ENCODE data around the gene C5. TPM values are rescaled to one million over a fixed set of nuclear protein-coding genes. Genes with fewer than 3 reads are reported as not detected.

The C5 gene
- polyA plus RNA-seq, 1 of the 3 experiments (the other 2 are of a cell fraction) = 1.8 TPM

DNA sequence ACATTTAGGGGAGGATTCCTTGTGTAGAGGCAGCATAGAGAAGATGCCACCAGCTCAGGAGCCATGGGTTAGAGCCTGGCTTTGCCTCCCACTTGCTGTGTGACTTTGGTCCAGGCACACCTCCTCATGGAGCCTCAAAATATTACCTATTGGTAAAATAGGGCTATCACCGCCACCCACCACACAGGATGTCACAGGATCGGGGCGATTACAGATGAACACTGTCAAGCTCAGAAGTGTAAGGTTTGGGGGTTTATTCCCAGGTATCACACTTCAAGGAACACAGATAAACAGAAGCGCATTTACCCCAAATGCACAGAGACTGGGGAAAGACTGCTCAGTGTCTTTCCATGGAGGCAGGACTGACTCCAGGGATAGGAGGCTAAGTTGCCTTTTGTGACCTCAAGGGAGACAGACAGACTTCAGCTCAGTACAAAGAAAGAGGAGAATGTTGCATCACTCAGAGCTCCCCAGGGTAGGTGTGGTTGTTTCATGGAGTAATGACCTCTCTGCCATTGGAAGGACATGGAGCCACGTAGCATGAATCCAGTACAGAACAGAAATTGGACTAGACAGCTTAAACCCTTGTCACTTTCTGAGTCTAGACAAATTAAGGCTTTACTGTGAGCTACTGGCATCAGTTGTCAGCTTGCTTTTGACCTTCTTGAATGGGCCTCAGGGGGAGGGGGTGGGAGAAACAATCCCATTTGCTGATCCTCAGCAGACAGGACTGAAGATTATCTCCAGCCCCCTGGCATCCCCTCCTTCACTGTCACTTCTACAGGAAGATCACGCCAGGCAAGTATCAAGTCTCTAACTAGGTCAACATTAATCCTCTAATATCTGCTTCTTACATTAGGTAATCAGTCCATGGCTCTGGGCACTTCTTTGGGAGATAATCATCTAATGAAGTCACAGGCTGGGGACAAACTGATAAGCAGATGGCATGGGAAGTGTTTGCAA lies 130.0 kb downstream of the C5 start:
- Histone ChIP-seq H4K20me1 (ENCODE audit: insufficient read depth) (no peaks in the 10 kb centered on the region), H3K9me2 (no peaks in the 10 kb centered on the region), H3K4me1 (ENCODE audit: control insufficient read depth in 1 of 2, insufficient read depth in 2 of 2, low read depth in 1 of 2, low read length in 1 of 2) (peaks cover 25 to 70% of the 10 kb centered on the region in 2 experiments; a peak in 3 of 4 replicates), H3K27ac (ENCODE audit: low read depth in 2 of 2, low read length in 1 of 2) (peak overlapping the region in 1 of 2 experiments; percentile 92; a peak in 2 of 4 replicates), H3K4me3 (ENCODE audit: low read depth in 2 of 2, low read length in 1 of 2) (no peak overlapping the region), H3K79me2 (ENCODE audit: insufficient read depth) (no peaks in the 10 kb centered on the region), H3K36me3 (replicated peaks in 1 of 2; ENCODE audit: control insufficient read depth in 1 of 2, insufficient read depth in 2 of 2, low read length in 1 of 2) (no peaks in the 10 kb centered on the region), H3K27me3 (ENCODE audit: insufficient read depth) (no peaks in the 10 kb centered on the region), H3K9me3 (no peaks in the 10 kb centered on the region), H3F3A (replicated peaks; ENCODE audit: insufficient read depth) (peaks cover 5% of the 10 kb centered on the region), H3K9ac (no peak overlapping the region), H2AFZ (ENCODE audit: low read depth) (no peak overlapping the region), H3K4me2 (no peak overlapping the region)
- ChIA-PET CTCF (interaction anchor here (0.8 to 1.4 kb wide), 8 partner anchors 9 to 400 kb away, joined by 3 to 6 read pairs (median 3); no protein-coding TSS in a partner anchor), POLR2A (interaction anchor here (1.4 kb wide), 1 partner anchor 16 kb away, joined by 10 read pairs; no protein-coding TSS in a partner anchor)
- 89% methylated on average over 6 of the region's 6 CpGs for WGBS (ENCODE audit: low lambda C conversion rate)
- DNase-seq = peak; percentile 47
- TF ChIP-seq, protein P1, sequence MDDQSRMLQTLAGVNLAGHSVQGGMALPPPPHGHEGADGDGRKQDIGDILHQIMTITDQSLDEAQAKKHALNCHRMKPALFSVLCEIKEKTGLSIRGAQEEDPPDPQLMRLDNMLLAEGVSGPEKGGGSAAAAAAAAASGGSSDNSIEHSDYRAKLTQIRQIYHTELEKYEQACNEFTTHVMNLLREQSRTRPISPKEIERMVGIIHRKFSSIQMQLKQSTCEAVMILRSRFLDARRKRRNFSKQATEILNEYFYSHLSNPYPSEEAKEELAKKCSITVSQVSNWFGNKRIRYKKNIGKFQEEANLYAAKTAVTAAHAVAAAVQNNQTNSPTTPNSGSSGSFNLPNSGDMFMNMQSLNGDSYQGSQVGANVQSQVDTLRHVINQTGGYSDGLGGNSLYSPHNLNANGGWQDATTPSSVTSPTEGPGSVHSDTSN (IDR thresholded peaks at IDR 0.05) = 0 out of 2 replicates have a peak, but pooled peaks have one; percentile 5
- TF ChIP-seq, protein P2, sequence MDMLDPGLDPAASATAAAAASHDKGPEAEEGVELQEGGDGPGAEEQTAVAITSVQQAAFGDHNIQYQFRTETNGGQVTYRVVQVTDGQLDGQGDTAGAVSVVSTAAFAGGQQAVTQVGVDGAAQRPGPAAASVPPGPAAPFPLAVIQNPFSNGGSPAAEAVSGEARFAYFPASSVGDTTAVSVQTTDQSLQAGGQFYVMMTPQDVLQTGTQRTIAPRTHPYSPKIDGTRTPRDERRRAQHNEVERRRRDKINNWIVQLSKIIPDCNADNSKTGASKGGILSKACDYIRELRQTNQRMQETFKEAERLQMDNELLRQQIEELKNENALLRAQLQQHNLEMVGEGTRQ (IDR thresholded peaks at IDR 0.05; ENCODE audit: borderline replicate concordance, low read depth, low read length) = no peak
- TF ChIP-seq TCF12 (IDR thresholded peaks at IDR 0.05) (peak; percentile 36), YY1 (IDR thresholded peaks at IDR 0.05; ENCODE audit: low read depth) (no peak), EP300 (IDR thresholded peaks at IDR 0.05; ENCODE audit: borderline replicate concordance in 1 of 2, low read depth in 1 of 2, low read length in 1 of 2) (peak in 1 of 2 experiments; percentile 84; a peak in 2 of 4 replicates), RAD21 (IDR thresholded peaks at IDR 0.05; ENCODE audit: low read length) (no peak; the same call in 1 of the 2 replicates), SMC3 (IDR thresholded peaks at IDR 0.05; ENCODE audit: low read depth, low read length) (no peak), GABPA (IDR thresholded peaks at IDR 0.05; ENCODE audit: low read depth) (no peak), FOXJ3 (CRISPR knock-in tag; IDR thresholded peaks at IDR 0.05) (0 out of 2 replicates have a peak, but pooled peaks have one; percentile 49), RCOR1 (IDR thresholded peaks at IDR 0.05; ENCODE audit: low read length) (peak; percentile 66; the same call in 1 of the 2 replicates), GATA2 (CRISPR knock-in tag; IDR thresholded peaks at IDR 0.05) (peak; percentile 84), EZH2phosphoT487 (IDR thresholded peaks at IDR 0.05; ENCODE audit: borderline replicate concordance, low read depth) (no peak)
- TF ChIP-seq, protein P3, sequence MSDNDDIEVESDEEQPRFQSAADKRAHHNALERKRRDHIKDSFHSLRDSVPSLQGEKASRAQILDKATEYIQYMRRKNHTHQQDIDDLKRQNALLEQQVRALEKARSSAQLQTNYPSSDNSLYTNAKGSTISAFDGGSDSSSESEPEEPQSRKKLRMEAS (IDR thresholded peaks at IDR 0.05; ENCODE audit: low read depth) = no peak
- TF ChIP-seq, protein P4, sequence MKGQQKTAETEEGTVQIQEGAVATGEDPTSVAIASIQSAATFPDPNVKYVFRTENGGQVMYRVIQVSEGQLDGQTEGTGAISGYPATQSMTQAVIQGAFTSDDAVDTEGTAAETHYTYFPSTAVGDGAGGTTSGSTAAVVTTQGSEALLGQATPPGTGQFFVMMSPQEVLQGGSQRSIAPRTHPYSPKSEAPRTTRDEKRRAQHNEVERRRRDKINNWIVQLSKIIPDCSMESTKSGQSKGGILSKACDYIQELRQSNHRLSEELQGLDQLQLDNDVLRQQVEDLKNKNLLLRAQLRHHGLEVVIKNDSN (IDR thresholded peaks at IDR 0.05; ENCODE audit: borderline replicate concordance, low read depth) = no peak

Data from SK-N-SH (cell line).